Smooth muscle cell (in vitro differentiated cells): ENCODE data around the gene RBSN. TPM values are rescaled to one million over a fixed set of nuclear protein-coding genes. Genes with fewer than 3 reads are reported as not detected.

Source experiments
- DNase-seq: peaks from one replicate; lab custom pipeline; 2025; ENCODE audit not compliant: unreplicated experiment; lab: John Stamatoyannopoulos, UW
- H2AFZ ChIP-seq: fragments of 200-600 bp; sonication (generic); 2 replicates; pipeline ENCODE4 v1.6.0; 2016; ENCODE audit warnings: antibody characterized with exemption, low read depth, mild to moderate bottlenecking
- H3F3A ChIP-seq: fragments of 200-600 bp; sonication (generic); 2 replicates; pipeline ENCODE4 v1.6.0; 2017; ENCODE audit warnings: antibody characterized with exemption, low read depth
- H3K27ac ChIP-seq: fragments of 200-600 bp; sonication (generic); 2 replicates; pipeline ENCODE4 v1.5.1; 2016; ENCODE audit warnings: low read depth, mild to moderate bottlenecking
- H3K27me3 ChIP-seq: fragments of 200-600 bp; sonication (generic); 2 replicates; pipeline ENCODE4 v1.6.1; 2016; ENCODE audit warnings: low read depth, mild to moderate bottlenecking
- H3K36me3 ChIP-seq: fragments of 200-600 bp; sonication (generic); 2 replicates; pipeline ENCODE4 v1.5.1; 2016; ENCODE audit warnings: low read depth
- H3K4me1 ChIP-seq: fragments of 200-600 bp; sonication (generic); 2 replicates; pipeline ENCODE4 v1.5.1; 2016; ENCODE audit warnings: low read depth
- H3K4me2 ChIP-seq: fragments of 200-600 bp; sonication (generic); 2 replicates; pipeline ENCODE4 v1.6.0; 2016; ENCODE audit warnings: mild to moderate bottlenecking
- H3K4me3 ChIP-seq: fragments of 200-600 bp; sonication (generic); 2 replicates; pipeline ENCODE4 v1.5.1; 2016; ENCODE audit warnings: mild to moderate bottlenecking
- H3K79me2 ChIP-seq: fragments of 200-600 bp; sonication (generic); 2 replicates; pipeline ENCODE4 v1.6.0; 2016; ENCODE audit warnings: low read depth, mild to moderate bottlenecking
- H3K9ac ChIP-seq: fragments of 200-600 bp; sonication (generic); 2 replicates; pipeline ENCODE4 v1.6.0; 2016; ENCODE audit warnings: low read depth
- H3K9me3 ChIP-seq: fragments of 200-600 bp; sonication (generic); replicated peaks from 2 replicates; pipeline ENCODE4 v1.5.1; 2016; ENCODE audit warnings: low read depth
- H4K20me1 ChIP-seq: fragments of 200-600 bp; sonication (generic); 2 replicates; pipeline ENCODE4 v1.6.0; 2016; ENCODE audit warnings: low read depth
- CTCF ChIP-seq: fragments of 200-600 bp; sonication (generic); IDR thresholded peaks from 2 replicates; pipeline ENCODE4 v1.5.1; 2017; ENCODE audit warnings: borderline replicate concordance, mild to moderate bottlenecking, antibody characterized with exemption; ENCODE audit not compliant: insufficient read depth, poor library complexity, severe bottlenecking
- WGBS: methylation state at CpG from one replicate; pipeline ENCODE4 v1.1.7; 2016; ENCODE audit warnings: low lambda C conversion rate; 5-methylcytosine and 5-hydroxymethylcytosine counted together
- polyA plus RNA-seq: library from polyadenylated mRNA; unstranded; fragments of >200 nt; fragmentation: Nextera tagmentation; extraction: Ambion mirVana; gene quantifications from 2 replicates; pipeline ENCODE4 v1.2.1, GENCODE V29; 2016
- total RNA-seq: library from RNA; depleted of rRNA; stranded (reverse); fragments of >200 nt; gene quantifications from 2 replicates; pipeline ENCODE4 v1.2.3, GENCODE V29; 2014

The RBSN gene
- total and polyA plus RNA-seq, 2 experiments from 2014 or later: 18.6 to 19.2 TPM

- H3K36me3 ChIP-seq: peaks cover 5% of the 10 kb centered on the region
Observed at GRCh38 chr3:15049584-15049983, 49.4 kb downstream of the RBSN start.

GRCh38 chr3:15045667-15046066 is 53.3 kb downstream of the RBSN start:
- Histone ChIP-seq H3K9ac (no peak overlapping the region), H3K36me3 (peaks cover 5% of the 10 kb centered on the region), H3K4me2 (no peak overlapping the region), H3K4me1 (peaks cover 6% of the 10 kb centered on the region), H4K20me1 (peaks cover 13% of the 10 kb centered on the region), H3K4me3 (no peak overlapping the region), H3K27ac (no peak overlapping the region), H3K9me3 (no peaks in the 10 kb centered on the region), H2AFZ (no peak overlapping the region), H3K79me2 (peaks cover 9% of the 10 kb centered on the region), H3F3A (peaks cover 17% of the 10 kb centered on the region), H3K27me3 (no peaks in the 10 kb centered on the region)
- no peak for TF ChIP-seq CTCF
- 83% methylated on average over 1 of the region's 1 CpG for WGBS
- no peak for DNase-seq

More at GRCh38 chr3:15049584-15049983, 49.4 kb downstream of the RBSN start:
- Histone ChIP-seq H3K79me2 (peaks cover 21% of the 10 kb centered on the region), H4K20me1 (peaks cover 43% of the 10 kb centered on the region), H3K27me3 (no peaks in the 10 kb centered on the region), H3K4me1 (peaks cover 7% of the 10 kb centered on the region), H3K4me3 (no peak overlapping the region), H3K4me2 (no peak overlapping the region), H3F3A (no peaks in the 10 kb centered on the region), H2AFZ (no peak overlapping the region), H3K9ac (no peak overlapping the region), H3K9me3 (no peaks in the 10 kb centered on the region), H3K27ac (no peak overlapping the region)
- no peak for TF ChIP-seq CTCF
- no peak for DNase-seq
- 97% methylated on average over 2 of the region's 2 CpGs for WGBS

- Histone ChIP-seq H3K4me2 (no peak overlapping the region), H3K9ac (no peak overlapping the region), H3K27ac (no peak overlapping the region), H3K9me3 (no peaks in the 10 kb centered on the region), H3F3A (peaks cover 17% of the 10 kb centered on the region), H2AFZ (no peak overlapping the region), H3K79me2 (peaks cover 9% of the 10 kb centered on the region), H4K20me1 (peaks cover 7% of the 10 kb centered on the region), H3K36me3 (peaks cover 5% of the 10 kb centered on the region), H3K27me3 (no peaks in the 10 kb centered on the region), H3K4me3 (no peak overlapping the region), H3K4me1 (peaks cover 6% of the 10 kb centered on the region)
- no peak for TF ChIP-seq CTCF
- DNase-seq: no peak
- 71% methylated on average over 7 of the region's 7 CpGs for WGBS
Observed at GRCh38 chr3:15044326-15044725, 54.6 kb downstream of the RBSN start.

- Histone ChIP-seq H3K9ac (no peak overlapping the region), H3K4me2 (peak overlapping the region; percentile 53), H3K9me3 (no peaks in the 10 kb centered on the region), H3K36me3 (no peaks in the 10 kb centered on the region), H4K20me1 (peaks cover 7% of the 10 kb centered on the region), H3K27ac (peak overlapping the region; percentile 71), H3K4me1 (peaks cover 6% of the 10 kb centered on the region), H3K79me2 (peaks cover 2% of the 10 kb centered on the region), H3K27me3 (no peaks in the 10 kb centered on the region), H3K4me3 (no peak overlapping the region), H3F3A (peaks cover 17% of the 10 kb centered on the region), H2AFZ (no peak overlapping the region)
- WGBS: 88% methylated on average over 11 of the region's 11 CpGs
- TF ChIP-seq CTCF: no peak
- no peak for DNase-seq
Observed at GRCh38 chr3:15043408-15044171, 55.4 kb downstream of the RBSN start.
